Endodermal cell (in vitro differentiated cells): ENCODE measurements around the gene ZMYND8. TPM values are rescaled to one million over a fixed set of nuclear protein-coding genes. Genes with fewer than 3 reads are reported as not detected.

ENCODE experiments used
- DNase-seq: peaks from one replicate; pipeline ENCODE4 v3.0.0-alpha.2; 2017
- H3K27ac ChIP-seq: 2 replicates; pipeline ENCODE4 v1.5.1; 2013; ENCODE audit warnings: mild to moderate bottlenecking, low read depth, low read length, moderate library complexity
- H3K27me3 ChIP-seq: 2 replicates; pipeline ENCODE4 v1.6.1; 2013; ENCODE audit warnings: mild to moderate bottlenecking, low read length, moderate library complexity; ENCODE audit not compliant: insufficient read depth, control insufficient read depth, poor library complexity, severe bottlenecking
- H3K36me3 ChIP-seq: 2 replicates; pipeline ENCODE4 v1.7.0; 2013; ENCODE audit warnings: mild to moderate bottlenecking, low read length, moderate library complexity; ENCODE audit not compliant: control insufficient read depth, insufficient read depth
- H3K4me1 ChIP-seq: one replicate; pipeline ENCODE4 v1.7.0; 2013; ENCODE audit warnings: low read length; ENCODE audit not compliant: control insufficient read depth, insufficient read depth
- H3K4me3 ChIP-seq: 2 replicates; pipeline ENCODE4 v1.5.1; 2013; ENCODE audit warnings: mild to moderate bottlenecking, low read length, moderate library complexity
- H3K9ac ChIP-seq: 2 replicates; pipeline ENCODE4 v1.6.1; 2013; ENCODE audit warnings: mild to moderate bottlenecking, low read length, moderate library complexity; ENCODE audit not compliant: poor library complexity, severe bottlenecking; ENCODE audit errors: extremely low read depth
- H3K9me3 ChIP-seq: 2 replicates; pipeline ENCODE4 v1.6.1; 2013; ENCODE audit warnings: mild to moderate bottlenecking, low read length, moderate library complexity; ENCODE audit not compliant: control insufficient read depth
- H3K27ac Mint-ChIP-seq: 2 replicates; pipeline ENCODE4 v1.8.0; 2020; ENCODE audit warnings: mixed read lengths
- H3K27me3 Mint-ChIP-seq: 2 replicates; pipeline ENCODE4 v1.8.0; 2021; ENCODE audit warnings: mild to moderate bottlenecking, mixed read lengths; ENCODE audit not compliant: insufficient read depth
- H3K36me3 Mint-ChIP-seq: 2 replicates; pipeline ENCODE4 v1.8.0; 2020; ENCODE audit warnings: low read depth, mixed read lengths
- H3K4me1 Mint-ChIP-seq: 2 replicates; pipeline ENCODE4 v1.8.0; 2020; ENCODE audit warnings: mixed read lengths
- H3K4me3 Mint-ChIP-seq: 2 replicates; pipeline ENCODE4 v1.8.0; 2020; ENCODE audit warnings: mild to moderate bottlenecking, moderate library complexity, mixed read lengths
- H3K9me3 Mint-ChIP-seq: 2 replicates; pipeline ENCODE4 v1.8.0; 2020; ENCODE audit warnings: mild to moderate bottlenecking, mixed read lengths
- WGBS, 2 experiments: methylation state at CpG; one replicate each; pipeline versions ENCODE4 v1.1.5 to v1.1.7; 2013; ENCODE audit warnings: missing lambda C conversion rate in 2 of 2, mixed read lengths in 1 of 2; ENCODE audit not compliant: insufficient coverage in 1 of 2, insufficient read length in 1 of 2; 5-methylcytosine and 5-hydroxymethylcytosine counted together
- total RNA-seq, 2 donors: library from RNA; stranded (reverse); fragmentation: NEBNext Ultra II Directional in 1 of 2; extraction: Animal tissue kit (Norgen Biotek cat#: 25700) in 1 of 2; gene quantifications; 2 replicates in 1 of 2; 3 replicates in 1 of 2; pipeline ENCODE4 v1.2.1, GENCODE V29; 2021
- TF ChIP-seq, protein P1 (sequence below): fragments of 200-600 bp; sonication (generic); conservative IDR thresholded peaks from 2 replicates; pipeline ENCODE4 v1.5.0; 2021; ENCODE audit warnings: antibody characterized with exemption, mild to moderate bottlenecking

The ZMYND8 gene
- total RNA-seq, 2 donors from 2014 or later = 85.0 to 99.9 TPM

DNA sequence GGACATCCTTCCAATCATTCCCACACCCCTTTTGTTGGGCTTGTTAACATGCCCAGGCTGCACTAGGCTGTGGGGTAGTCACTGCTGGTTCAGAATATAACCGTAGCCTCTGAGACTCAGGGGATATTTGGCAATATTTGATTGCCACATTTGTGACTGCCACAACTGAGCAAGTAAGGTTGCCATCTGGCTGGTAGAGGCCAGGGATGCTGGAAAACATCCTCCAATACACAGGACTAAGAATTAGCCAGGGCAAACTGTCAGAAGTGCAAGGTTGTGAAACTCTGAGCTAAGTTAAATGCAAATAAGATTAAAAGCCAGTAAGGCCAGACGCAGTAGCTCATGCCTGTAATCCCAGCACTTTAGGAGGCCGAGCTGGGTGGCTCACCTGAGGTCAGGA, 112.0 kb downstream of the ZMYND8 start:
- no peaks in the 10 kb centered on the region for H3K4me1 ChIP-seq
- H3K4me1 Mint-ChIP-seq = peaks cover 7% of the 10 kb centered on the region
- WGBS, 2 experiments = 89 to 92% methylated on average over 3 of the region's 3 CpGs
- TF ChIP-seq, protein P1, sequence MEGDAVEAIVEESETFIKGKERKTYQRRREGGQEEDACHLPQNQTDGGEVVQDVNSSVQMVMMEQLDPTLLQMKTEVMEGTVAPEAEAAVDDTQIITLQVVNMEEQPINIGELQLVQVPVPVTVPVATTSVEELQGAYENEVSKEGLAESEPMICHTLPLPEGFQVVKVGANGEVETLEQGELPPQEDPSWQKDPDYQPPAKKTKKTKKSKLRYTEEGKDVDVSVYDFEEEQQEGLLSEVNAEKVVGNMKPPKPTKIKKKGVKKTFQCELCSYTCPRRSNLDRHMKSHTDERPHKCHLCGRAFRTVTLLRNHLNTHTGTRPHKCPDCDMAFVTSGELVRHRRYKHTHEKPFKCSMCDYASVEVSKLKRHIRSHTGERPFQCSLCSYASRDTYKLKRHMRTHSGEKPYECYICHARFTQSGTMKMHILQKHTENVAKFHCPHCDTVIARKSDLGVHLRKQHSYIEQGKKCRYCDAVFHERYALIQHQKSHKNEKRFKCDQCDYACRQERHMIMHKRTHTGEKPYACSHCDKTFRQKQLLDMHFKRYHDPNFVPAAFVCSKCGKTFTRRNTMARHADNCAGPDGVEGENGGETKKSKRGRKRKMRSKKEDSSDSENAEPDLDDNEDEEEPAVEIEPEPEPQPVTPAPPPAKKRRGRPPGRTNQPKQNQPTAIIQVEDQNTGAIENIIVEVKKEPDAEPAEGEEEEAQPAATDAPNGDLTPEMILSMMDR = no peak
- DNase-seq = no peak
- no peaks in the 10 kb centered on the region for H3K27me3 ChIP-seq
- no peaks in the 10 kb centered on the region for H3K9me3 ChIP-seq
- H3K27ac ChIP-seq = no peak overlapping the region
- H3K9me3 Mint-ChIP-seq = no peaks in the 10 kb centered on the region
- H3K27ac Mint-ChIP-seq = no peak overlapping the region
- no peak overlapping the region for H3K4me3 ChIP-seq
- peaks cover 81% of the 10 kb centered on the region for H3K36me3 ChIP-seq
- H3K4me3 Mint-ChIP-seq = no peak overlapping the region
- H3K36me3 Mint-ChIP-seq = peaks cover 65% of the 10 kb centered on the region
- no peaks in the 10 kb centered on the region for H3K27me3 Mint-ChIP-seq
- H3K9ac ChIP-seq = no peak overlapping the region

DNA sequence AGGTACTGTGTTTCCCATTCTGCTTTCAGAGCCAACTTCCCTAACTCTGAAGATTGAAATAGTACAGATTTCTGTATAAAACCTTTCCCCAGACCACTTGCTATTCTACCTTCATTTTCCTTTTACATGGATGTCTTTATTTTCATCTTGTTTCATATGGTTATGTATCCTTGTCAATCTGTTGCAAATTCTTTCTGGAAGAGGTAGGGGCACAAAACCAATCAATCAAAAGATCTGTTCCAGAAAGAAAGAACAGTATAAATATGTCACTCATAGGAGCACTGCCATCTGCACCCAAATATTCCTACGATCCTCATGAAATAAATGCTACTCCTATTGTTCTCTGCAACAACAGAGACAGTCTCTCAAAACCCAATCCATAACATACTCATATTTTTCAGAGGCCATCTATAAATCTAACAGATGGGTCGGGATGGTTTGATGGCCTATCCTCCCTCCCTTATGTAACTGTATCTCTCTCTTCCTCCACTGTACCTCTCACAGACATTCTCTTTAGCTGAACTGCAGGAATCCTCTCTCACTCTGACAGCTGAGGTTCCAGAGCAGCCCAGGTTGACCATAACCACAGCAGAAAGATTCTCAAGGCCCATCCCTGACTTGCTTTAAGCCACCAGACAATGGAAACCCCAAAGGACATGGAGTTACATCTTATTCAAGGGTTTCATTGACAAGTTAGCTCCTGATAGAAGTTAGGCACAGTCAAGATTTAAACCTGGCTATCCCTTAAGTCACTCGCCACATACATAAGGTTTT, 112.8 kb downstream of the ZMYND8 start:
- Mint-ChIP-seq H3K4me3 (no peak overlapping the region), H3K4me1 (peaks cover 7% of the 10 kb centered on the region), H3K27ac (peak overlapping the region; percentile 10), H3K9me3 (no peaks in the 10 kb centered on the region), H3K36me3 (peaks cover 65% of the 10 kb centered on the region), H3K27me3 (no peaks in the 10 kb centered on the region)
- Histone ChIP-seq H3K9me3 (no peaks in the 10 kb centered on the region), H3K36me3 (peaks cover 81% of the 10 kb centered on the region), H3K27me3 (no peaks in the 10 kb centered on the region), H3K27ac (no peak overlapping the region), H3K9ac (no peak overlapping the region), H3K4me3 (no peak overlapping the region), H3K4me1 (no peaks in the 10 kb centered on the region)
- no peak for DNase-seq
- 90 to 96% methylated on average over 3 of the region's 3 CpGs for WGBS, 2 experiments
- TF ChIP-seq, protein P1 = no peak

DNA sequence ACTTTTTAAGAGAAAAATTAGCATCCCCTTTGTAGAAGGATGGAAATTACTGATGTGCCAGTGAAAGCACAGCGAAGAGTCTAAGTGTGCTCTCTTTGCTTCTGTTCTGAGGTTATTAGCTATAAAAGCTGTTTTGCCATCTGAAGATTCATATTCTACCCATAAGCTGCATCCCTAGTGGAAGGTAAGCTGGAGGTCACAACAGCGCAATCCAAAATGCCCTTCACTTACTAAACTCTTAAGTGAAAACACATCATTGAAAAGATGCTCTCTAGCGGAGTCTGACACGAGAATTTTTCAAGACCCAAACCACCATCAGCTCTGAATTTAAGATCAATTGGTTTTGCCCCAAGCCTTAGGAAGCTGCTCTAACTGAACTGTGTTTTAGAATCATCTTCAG, 113.5 kb downstream of the ZMYND8 start:
- peaks cover 81% of the 10 kb centered on the region for H3K36me3 ChIP-seq
- Mint-ChIP-seq H3K4me1 (peaks cover 7% of the 10 kb centered on the region), H3K9me3 (no peaks in the 10 kb centered on the region), H3K27me3 (no peaks in the 10 kb centered on the region), H3K36me3 (peaks cover 65% of the 10 kb centered on the region), H3K4me3 (no peak overlapping the region), H3K27ac (no peak overlapping the region)
- 91 to 94% methylated on average over 4 of the region's 4 CpGs for WGBS, 2 experiments
- H3K27me3 ChIP-seq = no peaks in the 10 kb centered on the region
- H3K9ac ChIP-seq = no peak overlapping the region
- no peaks in the 10 kb centered on the region for H3K4me1 ChIP-seq
- no peak for DNase-seq
- TF ChIP-seq, protein P1 = no peak
- no peaks in the 10 kb centered on the region for H3K9me3 ChIP-seq
- no peak overlapping the region for H3K4me3 ChIP-seq
- H3K27ac ChIP-seq = no peak overlapping the region
